DND-41 (cell line): ENCODE results near the gene PNMA5.

ENCODE experiments used
- EZH2 ChIP-seq: IDR thresholded peaks from 3 replicates; pipeline ENCODE4 v1.6.1; 2012; ENCODE audit warnings: borderline replicate concordance, low read depth, mild to moderate bottlenecking, moderate library complexity, low read length, inconsistent platforms; ENCODE audit not compliant: severe bottlenecking
- TF ChIP-seq, protein P1 (sequence below): IDR thresholded peaks from 2 replicates; pipeline ENCODE4 v1.5.1; 2012; ENCODE audit warnings: borderline replicate concordance, low read length, moderate library complexity, mild to moderate bottlenecking; ENCODE audit not compliant: poor library complexity, severe bottlenecking; ENCODE audit errors: extremely low read depth

DNA sequence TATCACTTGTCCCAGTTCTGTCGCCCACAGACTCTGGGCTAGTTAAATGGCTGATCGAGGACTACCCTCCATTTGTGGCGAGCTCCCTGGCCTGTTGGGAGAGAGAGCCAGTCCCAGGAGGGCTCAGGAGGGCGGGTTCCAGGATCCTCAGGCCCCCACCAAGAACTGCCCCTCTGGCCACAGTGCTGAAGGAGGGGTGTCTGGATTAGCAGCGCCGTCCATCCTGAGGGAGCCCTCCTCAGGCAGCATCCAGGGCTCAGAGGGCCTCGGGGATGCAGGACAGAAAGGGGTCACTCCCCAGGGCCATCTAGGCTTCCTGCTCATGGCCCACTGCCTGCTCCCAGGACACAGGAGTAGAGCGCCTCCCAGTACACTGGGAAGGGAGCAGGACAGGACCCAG, 6.1 kb downstream of the PNMA5 start:
- TF ChIP-seq, protein P1, sequence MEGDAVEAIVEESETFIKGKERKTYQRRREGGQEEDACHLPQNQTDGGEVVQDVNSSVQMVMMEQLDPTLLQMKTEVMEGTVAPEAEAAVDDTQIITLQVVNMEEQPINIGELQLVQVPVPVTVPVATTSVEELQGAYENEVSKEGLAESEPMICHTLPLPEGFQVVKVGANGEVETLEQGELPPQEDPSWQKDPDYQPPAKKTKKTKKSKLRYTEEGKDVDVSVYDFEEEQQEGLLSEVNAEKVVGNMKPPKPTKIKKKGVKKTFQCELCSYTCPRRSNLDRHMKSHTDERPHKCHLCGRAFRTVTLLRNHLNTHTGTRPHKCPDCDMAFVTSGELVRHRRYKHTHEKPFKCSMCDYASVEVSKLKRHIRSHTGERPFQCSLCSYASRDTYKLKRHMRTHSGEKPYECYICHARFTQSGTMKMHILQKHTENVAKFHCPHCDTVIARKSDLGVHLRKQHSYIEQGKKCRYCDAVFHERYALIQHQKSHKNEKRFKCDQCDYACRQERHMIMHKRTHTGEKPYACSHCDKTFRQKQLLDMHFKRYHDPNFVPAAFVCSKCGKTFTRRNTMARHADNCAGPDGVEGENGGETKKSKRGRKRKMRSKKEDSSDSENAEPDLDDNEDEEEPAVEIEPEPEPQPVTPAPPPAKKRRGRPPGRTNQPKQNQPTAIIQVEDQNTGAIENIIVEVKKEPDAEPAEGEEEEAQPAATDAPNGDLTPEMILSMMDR: no peak
- no peak for TF ChIP-seq EZH2
